Kidney (tissue), 14 donors: ENCODE measurements around the gene GRK1. TPM values are rescaled to one million over a fixed set of nuclear protein-coding genes. Genes with fewer than 3 reads are reported as not detected.

Experiments used
- DNase-seq, 5 donors: peaks; one replicate each; pipeline ENCODE4 v3.0.0-alpha.2; 2013 to 2020
- FAIRE-seq: peaks from 2 replicates; lab custom pipeline; 2012; peaks lifted over from hg19 to GRCh38; lab: Jason Lieb, UNC
- H3K27ac ChIP-seq, 2 donors: one replicate each; pipeline ENCODE4 v1.7.0; 2013; ENCODE audit warnings: low read depth in 2 of 2, low read length in 2 of 2, inconsistent platforms in 1 of 2
- H3K27me3 ChIP-seq: one replicate; pipeline ENCODE4 v1.7.1; 2013; ENCODE audit warnings: low read length, inconsistent platforms; ENCODE audit not compliant: control insufficient read depth, insufficient read depth
- H3K36me3 ChIP-seq, 3 donors: one replicate each; pipeline versions ENCODE4 v1.7.0 to v1.7.1; 2013; ENCODE audit warnings: low read length in 3 of 3, control low read depth in 1 of 3, inconsistent platforms in 1 of 3; ENCODE audit not compliant: insufficient read depth in 3 of 3, control insufficient read depth in 2 of 3
- H3K4me1 ChIP-seq, 3 donors: one replicate each; pipeline versions ENCODE4 v1.7.0 to v1.7.1; 2013; ENCODE audit warnings: low read length in 3 of 3, inconsistent platforms in 1 of 3, low read depth in 1 of 3; ENCODE audit not compliant: control insufficient read depth in 2 of 3, insufficient read depth in 2 of 3
- H3K4me3 ChIP-seq, 3 donors: one replicate each; pipeline versions ENCODE4 v1.7.0 to v1.8.1; 2013; ENCODE audit warnings: low read length in 3 of 3, control low read depth in 1 of 3, inconsistent platforms in 1 of 3
- H3K9ac ChIP-seq, 3 donors: one replicate each; pipeline versions ENCODE4 v1.7.0 to v1.7.1; 2013; ENCODE audit warnings: low read length in 3 of 3, control low read depth in 1 of 3, inconsistent platforms in 1 of 3
- H3K9me3 ChIP-seq, 3 donors: one replicate each; pipeline versions ENCODE4 v1.7.0 to v1.7.1; 2013; ENCODE audit warnings: low read length in 3 of 3, control low read depth in 1 of 3, inconsistent platforms in 1 of 3; ENCODE audit not compliant: control insufficient read depth in 2 of 3, insufficient read depth in 1 of 3
- intact Hi-C: fragments of 100-400 bp; cut with DNase I; formaldehyde crosslinking; loops from one replicate; pipeline ENCODE4 v1.11.1; 2022
- polyA plus RNA-seq: library from polyadenylated mRNA; stranded (reverse); fragments of 350-450 nt; fragmentation: Illumina TruSeq; extraction: RNeasy Lipid Tissue Mini Kit (QIAGEN cat#74804); gene quantifications from one replicate; pipeline ENCODE4 v1.2.3, GENCODE V29; 2014; ENCODE audit warnings: low read depth, low replicate concordance; ENCODE audit not compliant: insufficient read depth
- total RNA-seq: library from RNA; stranded (reverse); fragmentation: NEBNext Ultra II Directional; extraction: Animal tissue kit (Norgen Biotek cat#: 25700); gene quantifications from one replicate; pipeline ENCODE4 v1.2.1, GENCODE V29; 2021
- TF ChIP-seq, protein P1 (sequence below): IDR thresholded peaks from 3 replicates; pipeline ENCODE4 v1.5.1; 2012; ENCODE audit warnings: mild to moderate bottlenecking, moderate library complexity, borderline replicate concordance; ENCODE audit not compliant: insufficient read depth; ENCODE audit errors: extremely low read depth
- donor health status: control.
- donor health status: control.
- donor health status: control.
- donor health status: control.
- donor health status: control.
- donor health status: DM: yes; HTN: yes; CAD: no.
- donor health status: Normal renal cell carcinoma (clear cell type).

Gene GRK1
- total and polyA plus RNA-seq, 2 donors from 2014 or later, result not detected

DNA sequence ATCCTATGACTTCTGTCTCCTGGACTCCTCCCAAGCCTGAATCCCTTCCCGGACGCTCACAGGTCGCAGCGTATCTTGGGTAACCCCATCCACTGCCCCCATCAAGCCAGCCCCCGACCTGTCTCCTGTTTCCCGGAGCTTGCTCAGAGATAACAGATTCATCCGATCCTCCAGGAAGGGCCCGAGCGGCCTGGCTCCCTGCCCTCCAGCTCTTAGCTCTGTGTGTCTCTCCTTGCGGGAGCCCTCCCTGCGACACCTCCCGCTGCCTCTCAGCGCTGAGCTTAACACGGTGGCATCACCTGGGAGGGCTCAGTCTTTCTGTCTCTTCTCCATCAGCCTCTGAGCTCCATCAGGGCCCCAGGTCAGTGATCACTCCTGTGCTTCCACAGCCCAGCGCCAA, 87.7 kb downstream of the GRK1 start:
- H3K9ac ChIP-seq, result no peak overlapping the region
- DNase-seq, result peak in 2 of 5 donors; percentile 24 to 69
- H3K4me1 ChIP-seq, result peaks cover 0 to 3% (median 0%) of the 10 kb centered on the region in 3 donors
- no peak overlapping the region for H3K27ac ChIP-seq
- no peaks in the 10 kb centered on the region for H3K9me3 ChIP-seq
- H3K36me3 ChIP-seq, result no peaks in the 10 kb centered on the region
- H3K27me3 ChIP-seq, result no peaks in the 10 kb centered on the region
- TF ChIP-seq, protein P1, sequence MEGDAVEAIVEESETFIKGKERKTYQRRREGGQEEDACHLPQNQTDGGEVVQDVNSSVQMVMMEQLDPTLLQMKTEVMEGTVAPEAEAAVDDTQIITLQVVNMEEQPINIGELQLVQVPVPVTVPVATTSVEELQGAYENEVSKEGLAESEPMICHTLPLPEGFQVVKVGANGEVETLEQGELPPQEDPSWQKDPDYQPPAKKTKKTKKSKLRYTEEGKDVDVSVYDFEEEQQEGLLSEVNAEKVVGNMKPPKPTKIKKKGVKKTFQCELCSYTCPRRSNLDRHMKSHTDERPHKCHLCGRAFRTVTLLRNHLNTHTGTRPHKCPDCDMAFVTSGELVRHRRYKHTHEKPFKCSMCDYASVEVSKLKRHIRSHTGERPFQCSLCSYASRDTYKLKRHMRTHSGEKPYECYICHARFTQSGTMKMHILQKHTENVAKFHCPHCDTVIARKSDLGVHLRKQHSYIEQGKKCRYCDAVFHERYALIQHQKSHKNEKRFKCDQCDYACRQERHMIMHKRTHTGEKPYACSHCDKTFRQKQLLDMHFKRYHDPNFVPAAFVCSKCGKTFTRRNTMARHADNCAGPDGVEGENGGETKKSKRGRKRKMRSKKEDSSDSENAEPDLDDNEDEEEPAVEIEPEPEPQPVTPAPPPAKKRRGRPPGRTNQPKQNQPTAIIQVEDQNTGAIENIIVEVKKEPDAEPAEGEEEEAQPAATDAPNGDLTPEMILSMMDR, result no peak
- intact Hi-C loops, result no loop called here
- H3K4me3 ChIP-seq, result no peak overlapping the region
- no peak for FAIRE-seq

DNA sequence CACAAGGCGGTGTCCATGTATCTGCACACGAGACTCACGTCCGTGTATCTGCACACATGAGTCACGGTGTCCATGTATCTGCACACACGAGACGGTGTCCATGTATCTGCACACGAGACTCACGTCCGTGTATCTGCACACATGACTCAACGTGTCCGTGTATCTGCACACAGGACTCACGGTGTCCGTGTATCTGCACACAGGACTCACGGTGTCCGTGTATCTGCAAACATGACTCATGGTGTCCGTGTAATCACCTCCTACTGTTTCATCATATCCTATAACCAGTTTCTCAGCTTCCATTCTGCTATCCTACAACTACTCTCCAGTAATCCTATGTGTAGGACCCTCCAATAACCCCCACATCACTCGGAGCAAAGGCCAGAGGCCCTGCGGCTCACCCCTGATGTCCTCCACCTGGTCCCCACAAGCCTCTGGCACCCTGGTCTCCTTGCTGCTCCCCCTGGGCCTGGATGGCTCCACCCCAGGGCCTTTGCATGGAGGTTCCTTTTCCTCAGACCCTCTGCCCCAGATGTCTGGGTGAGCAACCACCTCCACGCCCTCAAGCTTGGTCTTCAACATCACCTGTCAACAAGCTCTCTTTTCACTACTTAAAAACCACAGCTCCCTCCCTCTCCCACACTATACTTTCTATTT, 89.5 kb downstream of the GRK1 start:
- peaks cover 0 to 3% (median 0%) of the 10 kb centered on the region in 3 donors for H3K4me1 ChIP-seq
- H3K27ac ChIP-seq, result no peak overlapping the region
- no peak overlapping the region for H3K9ac ChIP-seq
- H3K9me3 ChIP-seq, result no peaks in the 10 kb centered on the region
- FAIRE-seq (no peak), DNase-seq (peak in 1 of 5 donors; percentile 23)
- TF ChIP-seq, protein P1, result no peak
- peaks cover 2% of the 10 kb centered on the region for H3K27me3 ChIP-seq
- intact Hi-C loops, result no loop called here
- H3K4me3 ChIP-seq, result no peak overlapping the region
- H3K36me3 ChIP-seq, result no peaks in the 10 kb centered on the region

DNA sequence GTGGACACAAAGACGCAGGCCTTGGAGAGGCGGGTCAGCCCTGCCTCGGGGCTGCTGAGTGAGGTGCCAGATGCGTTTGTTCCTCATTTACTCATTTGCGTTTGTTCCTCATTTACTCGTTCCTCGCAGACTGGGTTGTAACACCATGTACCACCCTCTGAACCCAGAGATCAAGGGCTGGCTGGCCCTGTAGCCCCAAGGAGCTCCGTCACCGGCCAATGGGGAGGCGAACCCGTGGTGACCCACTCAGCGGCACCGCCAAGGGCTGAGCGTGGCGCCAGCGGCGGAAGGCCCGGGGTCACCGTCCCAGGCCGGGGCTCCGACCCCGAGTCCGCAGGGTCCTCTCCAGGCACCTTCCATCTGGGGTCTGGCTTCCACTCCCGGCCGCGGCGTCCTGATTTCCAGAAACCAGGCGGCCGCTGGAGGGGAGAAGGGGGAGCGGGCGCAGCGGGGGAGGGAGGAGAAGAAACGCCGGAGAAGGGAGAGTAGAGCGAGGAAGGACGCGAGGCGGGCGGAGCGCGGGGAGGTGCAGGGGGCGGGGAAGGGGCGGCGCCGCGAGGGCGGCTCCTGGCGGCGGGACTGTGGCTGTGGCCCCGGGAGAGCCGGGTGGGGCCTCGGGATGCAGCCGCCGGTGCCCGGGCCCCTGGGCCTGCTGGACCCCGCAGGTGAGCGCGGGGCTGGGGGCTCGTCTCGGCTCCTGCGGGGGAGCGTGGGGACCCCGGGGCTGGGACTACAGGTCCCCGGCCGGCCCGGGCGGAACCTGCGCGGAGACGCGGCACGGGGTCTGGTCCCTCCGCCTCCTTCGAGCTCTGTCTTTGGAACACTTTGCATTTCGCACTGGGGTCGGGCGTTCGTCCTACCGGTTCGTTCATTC, 91.9 kb downstream of the GRK1 start, which contains the start of gene TMEM255B:
TMEM255B (plus strand) TSS at position 576 of the 874 bp plus-strand sequence; CDS start at position 620, 44 bp downstream.
- Histone ChIP-seq H3K27ac (peak within 1 kb of the TSS; percentile 25 to 58), H3K27me3 (peaks cover 4% of the 10 kb centered on the region), H3K9ac (peak within 1 kb of the TSS in 2 of 3 donors; percentile 41 to 63), H3K4me3 (peak within 1 kb of the TSS; percentile 62 to 85 (median 71)), H3K9me3 (no peaks in the 10 kb centered on the region), H3K36me3 (no peaks in the 10 kb centered on the region), H3K4me1 (no peaks in the 10 kb centered on the region)
- intact Hi-C loops, result no loop called here
- DNase-seq (peak; percentile 87 to 95 (median 88)), FAIRE-seq (no peak)
- TF ChIP-seq, protein P1, result no peak
